Breast epithelium (tissue), 4 donors: ENCODE results near the gene ADORA2B. TPM values are rescaled to one million over a fixed set of nuclear protein-coding genes. Genes with fewer than 3 reads are reported as not detected.

Source experiments
- DNase-seq, 2 donors: peaks; one replicate each; pipeline ENCODE4 v3.0.0-alpha.2; 2019; ENCODE audit warnings: low spot score in 2 of 2
- H3K27ac ChIP-seq, 2 donors: fragments of 200-600 bp; sonication (generic) in 1 of 2; one replicate each; pipeline ENCODE4 v1.5.1; 2016 to 2019; ENCODE audit warnings: mild to moderate bottlenecking in 1 of 2
- H3K27me3 ChIP-seq, 2 donors: fragments of 200-600 bp; sonication (generic) in 1 of 2; one replicate each; pipeline versions ENCODE4 v1.5.1 to v1.6.0; 2017 to 2019; ENCODE audit warnings: control low read depth in 1 of 2, mild to moderate bottlenecking in 1 of 2
- H3K36me3 ChIP-seq: fragments of 200-600 bp; one replicate; pipeline ENCODE4 v1.5.1; 2019
- H3K4me1 ChIP-seq, 2 donors: fragments of 200-600 bp; sonication (generic); one replicate each; pipeline ENCODE4 v1.5.1; 2016 to 2019; ENCODE audit warnings: control low read depth in 1 of 2
- H3K4me3 ChIP-seq, 3 donors: fragments of 200-600 bp; sonication (generic); 1 replicate in 2 of 3; 2 replicates in 1 of 3; pipeline ENCODE4 v1.5.1; 2016 to 2019; ENCODE audit warnings: mild to moderate bottlenecking in 3 of 3, moderate library complexity in 2 of 3
- H3K9me3 ChIP-seq, 2 donors: fragments of 200-600 bp; sonication (generic) in 1 of 2; one replicate each; pipeline ENCODE4 v1.5.1; 2016 to 2019; ENCODE audit warnings: control low read depth in 1 of 2
- POLR2A ChIP-seq: fragments of 450-650 bp; IDR thresholded peaks from one replicate; pipeline ENCODE4 v1.6.1; 2016; ENCODE audit warnings: antibody characterized with exemption, mild to moderate bottlenecking, moderate library complexity
- POLR2AphosphoS5 ChIP-seq, 3 donors: sonication (generic); formaldehyde crosslinking; IDR thresholded peaks; one replicate each; pipeline ENCODE4 v1.6.1; 2017; ENCODE audit warnings: antibody characterized with exemption in 3 of 3
- intact Hi-C: fragments of 100-400 bp; cut with DNase I; formaldehyde crosslinking; loops from one replicate; pipeline ENCODE4 v1.15.1; 2023; ENCODE audit warnings: low total_unique reads
- total RNA-seq, 3 donors: library from RNA; depleted of rRNA; stranded (reverse); fragments of >200 nt; gene quantifications; one replicate each; pipeline ENCODE4 v1.1.0, GENCODE V29; 2016
- TF ChIP-seq, protein P1 (sequence below), 3 donors: fragments of 450-650 bp; IDR thresholded peaks; one replicate each; pipeline ENCODE4 v1.5.1; 2016 to 2017; ENCODE audit warnings: antibody characterized with exemption in 3 of 3, mild to moderate bottlenecking in 3 of 3, moderate library complexity in 3 of 3

Gene ADORA2B
- total RNA-seq, 3 donors from 2014 or later: 0.48 to 5.6 (median 4.9) TPM

GRCh38 chr17:15957608-15958307 is 12.8 kb downstream of the ADORA2B start:
- Histone ChIP-seq H3K27me3 (no peaks in the 10 kb centered on the region), H3K36me3 (no peaks in the 10 kb centered on the region), H3K27ac (no peak overlapping the region), H3K4me1 (peaks cover 0 to 3% of the 10 kb centered on the region in 2 donors), H3K9me3 (no peaks in the 10 kb centered on the region), H3K4me3 (no peak overlapping the region)
- intact Hi-C loops: no loop called here
- TF ChIP-seq POLR2AphosphoS5 (IDR thresholded peaks at IDR 0.05) (no peak), POLR2A (no peak)
- TF ChIP-seq, protein P1, sequence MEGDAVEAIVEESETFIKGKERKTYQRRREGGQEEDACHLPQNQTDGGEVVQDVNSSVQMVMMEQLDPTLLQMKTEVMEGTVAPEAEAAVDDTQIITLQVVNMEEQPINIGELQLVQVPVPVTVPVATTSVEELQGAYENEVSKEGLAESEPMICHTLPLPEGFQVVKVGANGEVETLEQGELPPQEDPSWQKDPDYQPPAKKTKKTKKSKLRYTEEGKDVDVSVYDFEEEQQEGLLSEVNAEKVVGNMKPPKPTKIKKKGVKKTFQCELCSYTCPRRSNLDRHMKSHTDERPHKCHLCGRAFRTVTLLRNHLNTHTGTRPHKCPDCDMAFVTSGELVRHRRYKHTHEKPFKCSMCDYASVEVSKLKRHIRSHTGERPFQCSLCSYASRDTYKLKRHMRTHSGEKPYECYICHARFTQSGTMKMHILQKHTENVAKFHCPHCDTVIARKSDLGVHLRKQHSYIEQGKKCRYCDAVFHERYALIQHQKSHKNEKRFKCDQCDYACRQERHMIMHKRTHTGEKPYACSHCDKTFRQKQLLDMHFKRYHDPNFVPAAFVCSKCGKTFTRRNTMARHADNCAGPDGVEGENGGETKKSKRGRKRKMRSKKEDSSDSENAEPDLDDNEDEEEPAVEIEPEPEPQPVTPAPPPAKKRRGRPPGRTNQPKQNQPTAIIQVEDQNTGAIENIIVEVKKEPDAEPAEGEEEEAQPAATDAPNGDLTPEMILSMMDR (IDR thresholded peaks at IDR 0.05): no peak
- DNase-seq: no peak

- H3K27ac ChIP-seq: no peak overlapping the region
- H3K36me3 ChIP-seq: no peaks in the 10 kb centered on the region
- intact Hi-C loops: no loop called here
- DNase-seq: no peak
- H3K27me3 ChIP-seq: no peaks in the 10 kb centered on the region
- no peak overlapping the region for H3K4me3 ChIP-seq
- TF ChIP-seq POLR2AphosphoS5 (IDR thresholded peaks at IDR 0.05): no peak
- TF ChIP-seq, protein P1 (IDR thresholded peaks at IDR 0.05): no peak
- TF ChIP-seq POLR2A: no peak
- peaks cover 0 to 3% of the 10 kb centered on the region in 2 donors for H3K4me1 ChIP-seq
- no peaks in the 10 kb centered on the region for H3K9me3 ChIP-seq
These were observed 13.5 kb downstream of the ADORA2B start for GRCh38 chr17:15958484-15958854.

DNA sequence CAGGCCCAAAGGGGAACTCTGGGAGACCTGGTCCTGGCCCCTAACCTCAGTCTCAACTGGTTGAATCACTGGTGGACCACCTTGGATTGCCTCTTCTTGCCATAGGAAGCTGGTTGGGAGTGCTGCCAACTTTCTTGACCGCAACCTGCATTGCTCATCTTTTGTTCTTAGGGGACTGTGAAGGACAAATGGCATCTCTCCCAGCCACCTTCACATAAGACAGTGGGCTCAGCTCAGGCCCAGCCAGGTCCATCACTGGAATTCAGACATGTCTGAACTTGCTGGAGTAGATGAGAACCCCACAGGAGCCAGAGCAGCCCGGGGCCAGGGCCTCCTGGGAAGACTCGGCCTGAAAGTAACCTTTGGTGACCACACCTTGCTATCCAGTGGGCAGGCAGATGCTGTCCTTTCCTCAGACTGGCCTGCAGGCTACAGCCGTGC is 18.8 kb downstream of the ADORA2B start:
- H3K4me3 ChIP-seq: no peak overlapping the region
- H3K27me3 ChIP-seq: no peaks in the 10 kb centered on the region
- intact Hi-C loops: no loop called here
- TF ChIP-seq POLR2A (no peak), POLR2AphosphoS5 (IDR thresholded peaks at IDR 0.05) (no peak)
- TF ChIP-seq, protein P1 (IDR thresholded peaks at IDR 0.05): no peak
- DNase-seq: peak in 1 of 2 donors; percentile 49
- no peaks in the 10 kb centered on the region for H3K9me3 ChIP-seq
- H3K27ac ChIP-seq: peak overlapping the region in 1 of 2 donors; percentile 36
- H3K36me3 ChIP-seq: no peaks in the 10 kb centered on the region
- peaks cover under 1 to 10% of the 10 kb centered on the region in 2 donors for H3K4me1 ChIP-seq

- Histone ChIP-seq H3K27ac (peak overlapping the region; percentile 70 to 74), H3K9me3 (no peaks in the 10 kb centered on the region), H3K4me3 (no peak overlapping the region), H3K4me1 (peaks cover 0 to 10% of the 10 kb centered on the region in 2 donors), H3K27me3 (no peaks in the 10 kb centered on the region), H3K36me3 (no peaks in the 10 kb centered on the region)
- DNase-seq: no peak
- TF ChIP-seq POLR2AphosphoS5 (IDR thresholded peaks at IDR 0.05) (no peak), POLR2A (no peak)
- TF ChIP-seq, protein P1 (IDR thresholded peaks at IDR 0.05): no peak
- intact Hi-C loops: no loop called here
These were observed 20.6 kb downstream of the ADORA2B start for GRCh38 chr17:15965528-15965927.

- Histone ChIP-seq H3K4me1 (peaks cover 0 to 10% of the 10 kb centered on the region in 2 donors), H3K27ac (peak overlapping the region; percentile 70 to 74), H3K36me3 (no peaks in the 10 kb centered on the region), H3K9me3 (no peaks in the 10 kb centered on the region), H3K27me3 (no peaks in the 10 kb centered on the region), H3K4me3 (peak overlapping the region in 1 of 3 donors; percentile 13)
- intact Hi-C loops: no loop called here
- TF ChIP-seq, protein P1 (IDR thresholded peaks at IDR 0.05): no peak
- no peak for TF ChIP-seq POLR2A
- no peak for TF ChIP-seq POLR2AphosphoS5 (IDR thresholded peaks at IDR 0.05)
- DNase-seq: no peak
These were observed 21.4 kb downstream of the ADORA2B start for GRCh38 chr17:15966183-15966878.
